GM12878 (cell line): ENCODE data around the gene CRACDL. TPM values are rescaled to one million over a fixed set of nuclear protein-coding genes. Genes with fewer than 3 reads are reported as not detected.

ENCODE experiments used
- CREB1 ChIP-seq: IDR thresholded peaks from 2 replicates; pipeline ENCODE4 v1.6.1; 2012; ENCODE audit warnings: low read depth, mild to moderate bottlenecking, inconsistent platforms
- PAX5 ChIP-seq: IDR thresholded peaks from 2 replicates; pipeline ENCODE4 v1.6.1; 2011; ENCODE audit warnings: low read depth, low read length, borderline replicate concordance
- PAX8 ChIP-seq: fragments of 450-650 bp; IDR thresholded peaks from 2 replicates; pipeline ENCODE4 v1.6.1; 2017; ENCODE audit warnings: mild to moderate bottlenecking, moderate library complexity
- PML ChIP-seq: IDR thresholded peaks from 2 replicates; pipeline ENCODE4 v1.6.1; 2012; ENCODE audit warnings: low read length, inconsistent platforms
- POLR2A ChIP-seq: IDR thresholded peaks from 2 replicates; pipeline ENCODE4 v1.6.1; 2011; ENCODE audit warnings: low read depth, mild to moderate bottlenecking, low read length
- RBBP5 ChIP-seq: fragments of 200-600 bp; sonication (generic); conservative IDR thresholded peaks from 2 replicates; pipeline ENCODE4 v1.6.1; 2016
- SMC3 ChIP-seq: IDR thresholded peaks from 2 replicates; pipeline ENCODE4 v1.6.1; 2011; ENCODE audit warnings: low read length, improper control_type of control experiment, borderline replicate concordance
- SREBF1 ChIP-seq: IDR thresholded peaks from 2 replicates; pipeline ENCODE4 v1.6.1; 2012; ENCODE audit warnings: mild to moderate bottlenecking, low read length
- ZNF24 ChIP-seq: fragments of 450-650 bp; IDR thresholded peaks from 2 replicates; pipeline ENCODE4 v1.6.1; 2017; ENCODE audit warnings: antibody characterized with exemption, mild to moderate bottlenecking
- ZSCAN29 ChIP-seq: fragments of 450-650 bp; IDR thresholded peaks from 2 replicates; pipeline ENCODE4 v1.6.1; 2017; ENCODE audit warnings: mild to moderate bottlenecking, moderate library complexity
- polyA plus RNA-seq, 11 experiments: library from polyadenylated mRNA; depleted of rRNA in 4 of 11; unstranded in 6 of 11; stranded (reverse) in 5 of 11; fragments of >200 nt; fragmentation: Nextera tagmentation in 4 of 11; fragmentation: Illumina TruSeq in 1 of 11; extraction: Ambion mirVana in 4 of 11; extraction: Trizol in 1 of 11; gene quantifications; 1 replicate in 1 of 11; 2 replicates in 10 of 11; pipeline versions ENCODE4 v1.2.1 to v1.2.3, GENCODE V29; 2011 to 2016; ENCODE audit warnings: inconsistent platforms in 2 of 11, missing spikeins in 2 of 11, low read depth in 1 of 11
- total RNA-seq, 4 experiments: library from RNA; depleted of rRNA in 3 of 4; stranded (reverse); fragments of >200 nt in 3 of 4; fragmentation: Illumina TruSeq in 1 of 4; extraction: Trizol in 1 of 4; gene quantifications; 2 replicates each; pipeline versions ENCODE4 v1.2.1 to v1.2.3, GENCODE V29; 2013 to 2021
- TF ChIP-seq, protein P1 (sequence below): IDR thresholded peaks from 2 replicates; pipeline ENCODE4 v1.6.1; 2012; ENCODE audit warnings: improper control_type of control experiment, low read depth, low read length; ENCODE audit not compliant: insufficient replicate concordance

Gene CRACDL
- total and polyA plus RNA-seq, 10 of the 15 experiments (the other 5 are each of a cell fraction or from before 2014, with no cell fraction given): 0.03 to 0.72 (median 0.14) TPM

DNA sequence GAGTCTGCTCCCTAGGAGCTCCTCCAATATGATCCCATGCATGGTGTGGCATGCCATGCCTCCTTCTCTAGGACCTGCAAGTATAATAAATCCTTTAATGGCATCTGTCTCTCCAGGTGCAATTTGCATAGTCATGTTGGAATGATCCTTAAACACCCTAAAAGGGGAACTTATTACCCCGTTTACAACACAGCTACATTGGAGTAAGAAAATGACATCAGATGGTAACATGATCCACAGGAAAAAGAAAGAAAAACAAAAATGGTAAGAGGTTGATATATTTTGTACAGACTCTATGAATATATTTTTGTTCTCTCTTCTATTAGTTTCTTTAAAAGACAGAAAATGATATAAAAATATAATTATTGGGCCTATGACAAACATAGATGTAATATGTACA lies 79.0 kb downstream of the CRACDL start (continued):
- TF ChIP-seq, protein P1, sequence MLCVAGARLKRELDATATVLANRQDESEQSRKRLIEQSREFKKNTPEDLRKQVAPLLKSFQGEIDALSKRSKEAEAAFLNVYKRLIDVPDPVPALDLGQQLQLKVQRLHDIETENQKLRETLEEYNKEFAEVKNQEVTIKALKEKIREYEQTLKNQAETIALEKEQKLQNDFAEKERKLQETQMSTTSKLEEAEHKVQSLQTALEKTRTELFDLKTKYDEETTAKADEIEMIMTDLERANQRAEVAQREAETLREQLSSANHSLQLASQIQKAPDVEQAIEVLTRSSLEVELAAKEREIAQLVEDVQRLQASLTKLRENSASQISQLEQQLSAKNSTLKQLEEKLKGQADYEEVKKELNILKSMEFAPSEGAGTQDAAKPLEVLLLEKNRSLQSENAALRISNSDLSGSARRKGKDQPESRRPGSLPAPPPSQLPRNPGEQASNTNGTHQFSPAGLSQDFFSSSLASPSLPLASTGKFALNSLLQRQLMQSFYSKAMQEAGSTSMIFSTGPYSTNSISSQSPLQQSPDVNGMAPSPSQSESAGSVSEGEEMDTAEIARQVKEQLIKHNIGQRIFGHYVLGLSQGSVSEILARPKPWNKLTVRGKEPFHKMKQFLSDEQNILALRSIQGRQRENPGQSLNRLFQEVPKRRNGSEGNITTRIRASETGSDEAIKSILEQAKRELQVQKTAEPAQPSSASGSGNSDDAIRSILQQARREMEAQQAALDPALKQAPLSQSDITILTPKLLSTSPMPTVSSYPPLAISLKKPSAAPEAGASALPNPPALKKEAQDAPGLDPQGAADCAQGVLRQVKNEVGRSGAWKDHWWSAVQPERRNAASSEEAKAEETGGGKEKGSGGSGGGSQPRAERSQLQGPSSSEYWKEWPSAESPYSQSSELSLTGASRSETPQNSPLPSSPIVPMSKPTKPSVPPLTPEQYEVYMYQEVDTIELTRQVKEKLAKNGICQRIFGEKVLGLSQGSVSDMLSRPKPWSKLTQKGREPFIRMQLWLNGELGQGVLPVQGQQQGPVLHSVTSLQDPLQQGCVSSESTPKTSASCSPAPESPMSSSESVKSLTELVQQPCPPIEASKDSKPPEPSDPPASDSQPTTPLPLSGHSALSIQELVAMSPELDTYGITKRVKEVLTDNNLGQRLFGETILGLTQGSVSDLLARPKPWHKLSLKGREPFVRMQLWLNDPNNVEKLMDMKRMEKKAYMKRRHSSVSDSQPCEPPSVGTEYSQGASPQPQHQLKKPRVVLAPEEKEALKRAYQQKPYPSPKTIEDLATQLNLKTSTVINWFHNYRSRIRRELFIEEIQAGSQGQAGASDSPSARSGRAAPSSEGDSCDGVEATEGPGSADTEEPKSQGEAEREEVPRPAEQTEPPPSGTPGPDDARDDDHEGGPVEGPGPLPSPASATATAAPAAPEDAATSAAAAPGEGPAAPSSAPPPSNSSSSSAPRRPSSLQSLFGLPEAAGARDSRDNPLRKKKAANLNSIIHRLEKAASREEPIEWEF: no peak
- no peak for TF ChIP-seq SMC3
- no peak for TF ChIP-seq PAX5
- TF ChIP-seq POLR2A: no peak
- no peak for TF ChIP-seq SREBF1
- no peak for TF ChIP-seq PML
- no peak for TF ChIP-seq PAX8
- TF ChIP-seq CREB1: no peak
- TF ChIP-seq ZSCAN29: no peak
- no peak for TF ChIP-seq RBBP5
- no peak for TF ChIP-seq ZNF24
- TF ChIP-seq, all 136 proteins: peak for 0
